GOT3 (cell line): ENCODE results near the gene EVC2.

Experiments
- DNase-seq: peaks from one replicate; lab custom pipeline; 2025; ENCODE audit warnings: mixed read lengths; lab: John Stamatoyannopoulos, UW

EVC2 gene

GRCh38 chr4:5711479-5712184, 3.3 kb upstream of the EVC2 start:
- no peak for DNase-seq

DNA sequence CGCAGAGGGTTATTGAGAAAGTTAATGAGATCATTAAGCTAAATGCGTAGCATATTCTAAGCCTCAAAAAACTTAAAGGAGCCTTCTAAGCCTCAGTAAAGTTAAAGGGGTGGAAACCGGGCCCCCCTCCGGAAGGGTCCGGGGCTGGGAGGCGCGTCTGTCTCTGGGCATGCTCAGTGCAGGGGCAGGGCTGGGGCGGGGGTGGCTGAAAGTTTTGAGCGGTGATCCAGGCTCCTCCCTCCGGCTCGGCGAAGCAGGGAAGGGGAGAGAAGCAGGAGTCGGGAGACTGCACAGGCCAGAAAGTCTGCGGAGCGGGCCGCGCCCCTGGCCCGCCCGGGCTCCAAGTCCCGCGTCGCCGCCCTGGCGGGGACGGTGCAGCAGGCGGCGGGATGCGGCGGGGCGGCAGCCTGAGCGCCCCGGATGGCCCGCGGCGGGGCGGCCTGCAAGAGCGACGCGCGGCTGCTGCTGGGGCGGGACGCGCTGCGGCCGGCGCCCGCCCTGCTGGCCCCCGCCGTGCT, 2.7 kb upstream of the EVC2 start, which contains the start of gene EVC:
TSS of gene EVC (plus strand) at position 241 of the 518 bp plus-strand sequence. CDS start at position 421, 180 bp downstream.
- no peak for DNase-seq

- DNase-seq = no peak
Measured at GRCh38 chr4:5710065-5710960, 2.0 kb upstream of the EVC2 start.

GRCh38 chr4:5709207-5709575, 832 bp upstream of the EVC2 start:
- DNase-seq = no peak

DNA sequence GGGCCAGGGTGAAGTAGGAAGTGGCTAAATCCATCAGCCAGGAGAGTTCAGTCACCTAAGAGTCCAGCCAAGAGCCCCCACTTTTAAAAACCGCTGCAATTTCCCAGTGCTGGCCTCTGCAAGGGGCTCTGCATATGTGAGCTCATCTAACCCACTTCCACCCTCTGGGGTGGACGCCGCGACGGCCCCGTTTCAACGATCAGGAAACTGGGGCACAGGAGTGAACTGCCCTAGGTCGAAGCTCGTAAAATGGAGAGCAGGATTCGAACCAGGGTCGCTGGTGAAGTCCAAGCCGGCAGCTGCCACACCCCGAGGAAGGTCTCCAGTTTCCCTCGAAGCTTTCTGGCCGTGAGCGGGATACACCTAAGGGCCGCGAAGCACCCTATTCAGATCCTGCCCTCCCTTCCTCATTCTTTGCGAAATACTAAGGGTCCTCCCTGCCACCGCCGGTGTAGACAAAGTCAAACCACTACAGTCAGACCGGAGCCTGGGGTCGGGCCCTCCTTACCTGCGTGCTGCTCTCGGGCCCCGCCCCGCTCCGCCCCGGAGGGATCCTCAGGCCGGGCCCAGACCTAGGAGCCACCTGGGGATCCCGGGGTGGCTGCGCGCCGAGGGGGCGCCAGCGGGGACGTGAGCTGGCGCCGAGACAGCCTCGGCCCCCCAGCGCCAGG, 446 bp downstream of the EVC2 start:
- no peak for DNase-seq

DNA sequence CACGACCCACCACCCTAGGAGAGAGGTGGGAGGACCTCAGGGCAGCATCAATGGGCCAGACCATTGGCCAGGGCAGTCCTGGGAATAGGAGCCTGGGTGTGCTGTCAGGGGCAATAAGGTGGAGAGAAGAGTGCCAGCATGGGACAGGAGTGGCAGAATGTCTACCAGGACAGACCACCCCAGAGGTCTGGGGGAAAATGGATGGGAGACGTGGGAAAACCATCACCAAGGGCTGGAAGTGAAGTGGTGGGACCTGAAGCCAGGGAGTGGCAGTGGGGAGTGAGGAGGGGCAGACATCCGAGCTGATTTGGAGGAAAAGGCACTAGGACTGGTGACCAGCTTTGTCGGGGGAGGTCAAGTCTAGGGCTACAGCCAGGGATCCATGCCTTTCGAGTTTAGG, 993 bp downstream of the EVC2 start:
- DNase-seq = no peak

DNA sequence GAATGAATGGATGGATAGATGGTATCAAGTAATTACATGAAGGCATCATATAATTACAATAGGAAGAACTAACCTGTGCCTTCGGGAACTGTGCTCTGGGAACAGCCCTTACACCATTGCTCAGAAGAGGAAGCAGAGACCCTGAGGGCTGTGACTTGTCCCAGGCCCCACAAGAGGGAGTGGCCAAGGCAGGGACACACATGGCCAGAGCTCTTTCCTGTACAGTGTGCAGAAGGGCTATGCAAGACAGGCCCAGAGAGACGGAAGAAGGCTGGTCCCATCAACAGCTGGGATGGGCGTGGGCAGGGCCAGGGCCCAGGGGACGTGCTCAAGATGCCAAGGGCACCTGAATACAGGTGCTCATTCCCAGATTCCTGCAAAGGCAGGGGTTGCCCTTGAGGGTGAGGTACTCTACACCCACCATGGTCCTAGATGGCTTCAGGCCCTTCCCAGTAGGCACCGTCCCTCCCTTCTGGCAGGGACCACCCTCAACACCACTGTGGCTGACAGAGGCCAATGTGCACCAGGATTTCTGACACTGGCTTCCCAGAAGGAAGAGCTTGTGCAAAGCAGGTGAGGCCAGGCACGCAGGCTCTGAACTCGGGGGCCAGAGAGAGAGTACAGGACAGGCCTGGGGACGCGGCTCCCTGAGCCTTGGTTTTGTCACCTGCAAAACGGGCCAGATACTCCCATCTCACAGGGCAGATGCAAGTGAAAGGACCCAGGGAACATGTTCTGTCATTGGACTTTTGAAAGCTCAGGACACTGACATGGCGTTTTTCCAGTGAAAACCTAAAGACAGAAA, 1.7 kb downstream of the EVC2 start:
- DNase-seq = no peak

DNA sequence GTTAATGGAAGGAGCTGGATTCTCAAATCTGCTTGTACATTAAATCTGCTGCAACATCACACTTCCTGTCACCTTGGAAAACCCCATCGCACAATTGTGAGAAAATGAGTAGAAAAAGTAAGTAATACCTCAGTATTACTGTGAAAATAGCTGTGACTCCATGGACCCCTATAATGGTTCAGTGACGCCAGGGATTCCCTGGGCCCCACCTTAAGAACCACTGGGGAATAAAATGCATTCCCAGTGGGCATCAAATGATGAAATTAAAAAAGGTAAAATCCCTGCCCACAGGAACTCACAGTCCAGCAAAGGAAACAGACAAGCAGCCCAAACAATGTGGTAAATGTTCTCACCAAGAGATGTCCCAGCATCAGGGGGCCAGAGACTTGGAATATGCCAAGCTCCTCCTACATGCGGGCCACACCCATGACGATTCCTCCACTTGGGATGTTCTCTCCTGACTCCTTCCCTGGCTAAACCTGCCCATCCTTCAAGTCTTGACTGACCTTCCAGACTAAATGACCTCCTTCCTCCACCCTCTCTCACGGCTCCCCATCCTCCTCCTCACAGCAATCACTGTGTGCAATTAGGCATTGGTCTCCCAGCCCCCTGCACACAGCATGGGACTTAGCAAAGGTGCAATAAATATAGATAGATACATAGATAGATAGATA, 2.6 kb downstream of the EVC2 start:
- no peak for DNase-seq

- DNase-seq = no peak
Measured at GRCh38 chr4:5704276-5704675, 4.1 kb downstream of the EVC2 start.

- DNase-seq = no peak
Measured at GRCh38 chr4:5703831-5704230, 4.5 kb downstream of the EVC2 start.

GRCh38 chr4:5701971-5702370, 6.4 kb downstream of the EVC2 start:
- DNase-seq = no peak

DNA sequence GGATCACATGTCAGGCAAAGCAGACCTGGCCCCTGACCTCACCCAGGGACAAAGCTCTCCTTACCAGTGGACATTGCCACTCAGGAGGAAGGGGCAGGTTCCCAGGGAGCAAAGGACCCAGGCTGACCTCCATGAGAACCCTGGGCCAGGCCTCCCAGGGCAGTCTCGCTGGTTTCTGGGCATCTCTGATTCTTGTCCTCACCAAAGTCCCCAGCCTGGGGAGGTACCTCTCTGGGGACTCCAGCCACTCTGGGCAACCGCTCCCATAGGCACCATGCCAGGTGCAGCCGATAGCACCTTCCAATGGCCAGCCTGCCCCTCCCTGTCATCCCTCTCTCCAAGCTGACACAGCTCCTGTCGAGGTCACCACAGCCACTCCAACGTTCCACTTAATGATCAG, 7.9 kb downstream of the EVC2 start:
- DNase-seq = no peak

DNA sequence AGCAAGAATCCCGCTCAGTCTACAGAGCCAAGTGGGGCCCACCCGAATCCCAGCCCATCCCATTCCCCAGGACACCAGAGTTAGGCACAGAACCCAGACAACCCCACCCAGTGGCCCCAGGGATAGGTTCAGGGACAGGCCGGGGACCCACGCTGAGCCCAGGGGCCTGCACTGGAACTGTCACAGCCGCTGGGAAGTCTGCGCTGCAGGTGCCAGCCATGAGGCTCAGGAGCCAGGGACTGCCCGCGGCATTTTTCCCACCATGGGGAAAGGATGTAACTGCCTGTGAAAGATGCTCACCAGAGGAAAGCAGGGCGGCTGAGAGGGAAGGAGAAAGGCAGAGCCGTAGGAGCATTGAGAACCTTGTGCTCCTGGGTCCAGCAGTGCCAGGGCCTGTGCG, 12.0 kb downstream of the EVC2 start:
- no peak for DNase-seq

DNA sequence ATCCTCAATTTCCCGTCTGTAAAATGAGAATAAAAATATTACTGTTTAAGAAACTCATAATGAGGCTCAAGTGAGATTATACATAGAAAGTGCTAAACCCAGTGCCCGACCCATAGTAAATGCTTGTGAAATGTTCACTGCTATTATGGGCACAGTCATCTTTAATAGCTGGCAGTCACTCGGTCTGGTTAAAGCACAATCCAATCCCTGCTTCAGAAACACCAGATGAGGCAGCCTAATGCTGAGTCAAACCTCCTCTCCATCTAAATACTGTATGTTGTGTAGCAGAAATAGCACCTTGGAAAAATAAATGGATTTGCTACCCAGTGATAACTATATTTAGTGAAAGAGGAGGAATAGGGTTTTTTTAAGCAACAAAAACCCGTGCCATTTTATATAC, 14.5 kb downstream of the EVC2 start:
- no peak for DNase-seq

- no peak for DNase-seq
Measured at GRCh38 chr4:5691491-5692132, 16.7 kb downstream of the EVC2 start.

DNA sequence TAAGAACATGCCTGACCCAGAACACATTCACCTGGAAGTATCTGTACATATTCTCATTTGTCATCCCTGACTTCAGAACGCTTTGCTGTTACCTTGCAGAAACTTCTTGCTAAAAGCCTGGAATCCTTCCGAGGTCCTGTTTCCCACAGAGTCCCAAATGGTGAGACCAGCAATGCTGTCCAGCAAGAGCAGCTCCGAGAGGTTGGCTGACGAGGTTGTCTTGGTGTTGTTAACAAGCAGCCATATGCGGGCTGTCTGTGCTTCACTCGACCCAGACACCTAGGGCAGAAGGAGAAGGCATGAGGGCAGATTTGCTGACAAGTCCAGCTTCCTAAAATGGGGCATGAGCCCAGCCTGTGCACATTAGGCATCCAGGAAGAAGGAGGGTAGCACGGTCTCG, 19.3 kb downstream of the EVC2 start:
- DNase-seq = no peak

GRCh38 chr4:5686338-5686737, 22.0 kb downstream of the EVC2 start:
- no peak for DNase-seq

- DNase-seq = no peak
Measured at GRCh38 chr4:5685296-5685695, 23.1 kb downstream of the EVC2 start.

- DNase-seq = no peak
Measured at GRCh38 chr4:5683566-5683965, 24.8 kb downstream of the EVC2 start.

DNA sequence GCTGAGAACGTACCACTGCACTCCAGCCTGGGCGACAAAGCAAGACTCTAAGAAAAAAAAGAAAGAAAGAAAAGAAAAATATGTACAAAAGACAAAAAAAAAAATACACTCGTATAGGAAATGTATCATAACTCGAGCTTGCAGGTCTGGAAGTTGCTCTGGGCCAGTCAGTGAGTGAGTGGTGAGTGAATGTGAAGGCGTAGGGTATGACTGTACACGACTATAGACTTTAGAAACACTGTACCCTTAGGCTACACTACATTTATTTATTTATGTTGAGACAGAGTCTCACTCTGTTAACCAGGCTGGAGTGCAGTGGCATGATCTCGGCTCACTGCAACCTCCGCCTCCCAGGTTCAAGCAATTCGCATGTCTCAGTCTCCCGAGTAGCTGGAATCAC, 29.4 kb downstream of the EVC2 start:
- no peak for DNase-seq

- DNase-seq = no peak
Measured at GRCh38 chr4:5676763-5677162, 31.6 kb downstream of the EVC2 start.
